Measurements from ENCODE around the gene TUBB2B. TPM values are rescaled to one million over a fixed set of nuclear protein-coding genes. Genes with fewer than 3 reads are reported as not detected.

The TUBB2B gene
- polyA plus RNA-seq (2011; rRNA removed) (9.0 and 10.8 TPM in 2 replicates), polyA plus RNA-seq (2017; fragmentation: RNase III; extraction: RNeasy Plus Mini Kit Qiagen cat#74134 plus additional on column Dnase treatment) (15.7 to 19.0 TPM (median 18.0 TPM) in 3 replicates), polyA minus RNA-seq (2011; rRNA and poly(A)+ RNA removed) (11.9 and 13.0 TPM in 2 replicates)
- 28.9 and 33.7 TPM in 2 replicates for polyA plus RNA-seq (2012; cell fraction: cytosol; rRNA removed)
- 29.8 and 39.4 TPM in 2 replicates for polyA plus RNA-seq (2012; cell fraction: nucleus; rRNA removed)

DNA sequence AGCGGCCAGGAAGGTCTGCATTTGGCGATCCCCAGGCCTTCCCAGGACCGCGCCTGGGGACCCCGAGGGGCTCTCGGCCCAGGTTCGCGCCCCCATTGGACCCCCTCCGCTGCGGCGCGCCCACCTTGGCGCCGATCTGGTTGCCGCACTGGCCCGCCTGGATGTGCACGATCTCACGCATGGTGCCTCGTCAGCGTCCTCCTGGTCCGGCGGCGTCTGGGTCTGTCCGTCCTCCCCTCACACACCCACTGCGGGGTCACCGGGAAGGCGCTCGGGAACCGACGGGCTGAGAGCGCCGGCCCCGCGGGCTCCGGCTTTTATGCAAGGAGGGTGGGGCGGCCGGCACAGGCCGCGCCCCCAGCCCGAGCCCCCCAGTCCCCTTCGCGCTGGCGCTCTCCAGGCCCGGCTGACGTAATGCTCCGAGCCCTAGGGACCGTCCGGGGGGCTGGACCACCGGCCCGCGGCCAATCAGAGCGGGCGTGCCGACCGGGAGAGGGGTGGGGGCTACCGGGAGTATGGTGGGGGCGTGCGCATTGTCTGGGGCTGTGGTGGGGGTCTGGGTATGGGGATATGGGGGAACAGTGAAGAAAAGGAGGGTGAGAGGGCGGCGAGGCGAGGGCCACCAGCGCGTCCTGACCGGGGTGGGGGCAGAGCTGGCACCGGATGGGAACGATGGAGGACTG lies at the start of gene TUBB2B:
TUBB2B (minus strand) TSS at position 291 of the 683 bp plus-strand sequence; CDS start at position 181, 110 bp downstream.
- peak within 1 kb of the TSS; percentile 63 for H3K4me3 ChIP-seq

DNA sequence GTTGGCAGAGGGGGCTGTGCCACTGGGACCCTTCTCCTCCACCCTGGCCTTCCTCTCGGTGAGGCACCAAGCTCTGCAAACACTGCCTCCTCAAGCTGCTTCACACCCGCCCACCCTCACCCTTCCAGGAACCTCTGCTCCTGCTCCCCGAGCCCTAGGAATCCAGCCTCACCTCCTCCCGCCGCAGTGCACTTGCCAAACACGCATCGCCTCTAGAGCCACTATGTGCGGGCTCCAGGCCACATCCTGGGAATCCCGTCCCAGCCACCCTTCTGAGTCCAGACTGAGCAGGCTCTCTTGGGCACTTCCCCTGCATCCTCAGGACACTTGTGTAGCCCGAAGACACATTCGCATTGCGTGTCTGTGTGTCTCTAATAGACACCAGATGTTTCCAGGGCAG lies 49.8 kb upstream of the TUBB2B start:
- peaks cover 14% of the 10 kb centered on the region for H3K4me1 ChIP-seq
- 92% methylated on average over 9 of the region's 12 CpGs for WGBS (ENCODE audit: missing lambda C conversion rate)
- POLR2A ChIA-PET = no interaction called here
- FAIRE-seq (no peak), ATAC-seq (no peak), DNase-seq (ENCODE audit: low read depth in 1 of 2, low spot score in 1 of 2) (no peak)
- TF ChIP-seq RAD21 (conservative IDR thresholded peaks at IDR 0.05 in 1 of 2, IDR thresholded peaks at IDR 0.05 in 1 of 2) = no peak
- no peak for TF ChIP-seq TFCP2L1 (CRISPR knock-in tag; IDR thresholded peaks at IDR 0.05)
- TF ChIP-seq NPAS2 (CRISPR knock-in tag; IDR thresholded peaks at IDR 0.05; ENCODE audit: borderline replicate concordance) = no peak
- TF ChIP-seq, protein P1, sequence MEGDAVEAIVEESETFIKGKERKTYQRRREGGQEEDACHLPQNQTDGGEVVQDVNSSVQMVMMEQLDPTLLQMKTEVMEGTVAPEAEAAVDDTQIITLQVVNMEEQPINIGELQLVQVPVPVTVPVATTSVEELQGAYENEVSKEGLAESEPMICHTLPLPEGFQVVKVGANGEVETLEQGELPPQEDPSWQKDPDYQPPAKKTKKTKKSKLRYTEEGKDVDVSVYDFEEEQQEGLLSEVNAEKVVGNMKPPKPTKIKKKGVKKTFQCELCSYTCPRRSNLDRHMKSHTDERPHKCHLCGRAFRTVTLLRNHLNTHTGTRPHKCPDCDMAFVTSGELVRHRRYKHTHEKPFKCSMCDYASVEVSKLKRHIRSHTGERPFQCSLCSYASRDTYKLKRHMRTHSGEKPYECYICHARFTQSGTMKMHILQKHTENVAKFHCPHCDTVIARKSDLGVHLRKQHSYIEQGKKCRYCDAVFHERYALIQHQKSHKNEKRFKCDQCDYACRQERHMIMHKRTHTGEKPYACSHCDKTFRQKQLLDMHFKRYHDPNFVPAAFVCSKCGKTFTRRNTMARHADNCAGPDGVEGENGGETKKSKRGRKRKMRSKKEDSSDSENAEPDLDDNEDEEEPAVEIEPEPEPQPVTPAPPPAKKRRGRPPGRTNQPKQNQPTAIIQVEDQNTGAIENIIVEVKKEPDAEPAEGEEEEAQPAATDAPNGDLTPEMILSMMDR (IDR thresholded peaks at IDR 0.05) = no peak
- TF ChIP-seq CEBPB (IDR thresholded peaks at IDR 0.05) = no peak
- CTCF ChIA-PET = interaction anchor here (1.1 to 17.5 kb wide), 3 partner anchors 164 to 454 kb away, joined by 3 to 186 read pairs (median 4); no protein-coding TSS in a partner anchor
- H3K27ac ChIP-seq = no peak overlapping the region
- no peaks in the 10 kb centered on the region for H3K9me3 ChIP-seq
- no peak overlapping the region for H3K4me2 ChIP-seq
- H3K4me3 ChIP-seq = no peak overlapping the region

More for the DNA sequence above, at the start of gene TUBB2B:
- CTCF ChIA-PET = interaction anchor here (0.7 to 1.1 kb wide), 3 partner anchors 10 to 19 kb away, joined by 3 to 5 read pairs (median 3); no protein-coding TSS in a partner anchor
- DNase-seq (ENCODE audit: low read depth in 1 of 2, low spot score in 1 of 2) = no peak
- POLR2A ChIA-PET = no interaction called here
- H3K27ac ChIP-seq = peak within 1 kb of the TSS; percentile 72 to 89
- no peaks in the 10 kb centered on the region for H3K9me3 ChIP-seq
- no peak for FAIRE-seq
- WGBS (ENCODE audit: missing lambda C conversion rate) = 33% methylated on average over 2 of the region's 66 CpGs
- TF ChIP-seq POLR2A (IDR thresholded peaks at IDR 0.05; ENCODE audit: low read length) (0 out of 2 replicates have a peak, but pooled peaks have one; percentile 23), HDAC2 (IDR thresholded peaks at IDR 0.05) (no peak)
- H3K4me1 ChIP-seq = peaks cover 11% of the 10 kb centered on the region; the same call in 2 of the 3 replicates
- peak within 1 kb of the TSS; percentile 96 for H3K4me2 ChIP-seq
- ATAC-seq = peak; percentile 33 to 60; a peak in 3 of 6 replicates

DNA sequence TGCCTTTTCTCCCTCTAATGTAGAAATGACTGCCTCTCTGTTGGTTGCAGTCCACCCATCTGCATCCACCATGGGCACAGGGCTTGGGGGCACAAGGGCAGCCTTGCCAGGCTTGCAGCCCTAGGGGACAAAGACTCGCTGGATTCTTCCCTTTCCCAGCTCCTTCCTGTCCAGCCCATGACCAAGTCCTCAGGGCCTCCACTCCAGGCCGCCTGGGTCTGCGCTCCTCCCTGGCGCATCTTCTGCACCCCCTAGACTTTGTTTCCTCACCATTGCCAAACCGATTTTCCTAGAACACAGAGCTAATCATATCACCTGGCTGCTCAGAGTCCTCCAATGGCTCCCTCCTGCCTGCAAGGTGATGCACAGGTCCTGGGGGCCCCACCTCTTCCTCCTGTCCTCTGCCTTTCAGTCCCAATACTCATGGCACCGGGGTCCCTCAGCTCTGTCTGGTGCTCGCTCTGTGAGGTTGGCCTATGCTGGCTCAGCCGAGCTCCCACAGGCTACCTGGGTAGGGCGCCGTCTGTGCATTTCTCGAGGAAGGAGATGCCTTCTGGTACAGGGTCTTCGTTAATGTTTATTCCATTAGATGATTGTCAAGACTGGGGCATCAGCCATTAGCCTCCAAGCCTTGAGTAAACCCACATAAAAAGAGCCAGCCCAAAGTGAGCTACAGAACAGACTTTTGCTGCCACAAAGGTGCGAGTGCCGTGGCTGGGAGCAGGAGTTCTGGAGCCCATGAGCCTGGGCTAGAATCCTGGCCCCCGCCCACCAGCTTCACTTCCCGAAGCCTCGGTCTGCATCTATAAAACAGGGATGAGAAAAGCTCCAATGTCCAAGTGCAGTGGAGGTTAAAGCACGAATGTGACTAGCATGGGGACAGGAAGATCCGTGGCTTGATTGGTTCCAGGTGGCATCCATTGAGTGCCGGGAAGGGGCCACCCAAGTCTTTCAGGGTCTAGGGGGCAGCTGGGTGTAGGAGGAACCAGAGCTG lies 49.0 kb upstream of the TUBB2B start:
- ATAC-seq = no peak
- H3K4me2 ChIP-seq = no peak overlapping the region
- no peaks in the 10 kb centered on the region for H3K9me3 ChIP-seq
- ChIA-PET POLR2A (no interaction called here), CTCF (interaction anchor here (0.9 to 17.5 kb wide), 6 partner anchors 48 to 572 kb away, joined by 3 to 186 read pairs (median 4); partner anchors contain the start of gene FAM50B)
- H3K4me1 ChIP-seq = peaks cover 6% of the 10 kb centered on the region
- DNase-seq (ENCODE audit: low read depth in 1 of 2, low spot score in 1 of 2) = no peak
- 86% methylated on average over 14 of the region's 20 CpGs for WGBS (ENCODE audit: missing lambda C conversion rate)
- no peak for FAIRE-seq
- no peak overlapping the region for H3K4me3 ChIP-seq
- H3K27ac ChIP-seq = no peak overlapping the region
- no peak for TF ChIP-seq ESRRA (IDR thresholded peaks at IDR 0.05; ENCODE audit: borderline replicate concordance, low read length)
- no peak for TF ChIP-seq MYC (IDR thresholded peaks at IDR 0.05; ENCODE audit: borderline replicate concordance, low read length)
- TF ChIP-seq, protein P2, sequence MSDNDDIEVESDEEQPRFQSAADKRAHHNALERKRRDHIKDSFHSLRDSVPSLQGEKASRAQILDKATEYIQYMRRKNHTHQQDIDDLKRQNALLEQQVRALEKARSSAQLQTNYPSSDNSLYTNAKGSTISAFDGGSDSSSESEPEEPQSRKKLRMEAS (IDR thresholded peaks at IDR 0.05) = no peak
- TF ChIP-seq, protein P3, sequence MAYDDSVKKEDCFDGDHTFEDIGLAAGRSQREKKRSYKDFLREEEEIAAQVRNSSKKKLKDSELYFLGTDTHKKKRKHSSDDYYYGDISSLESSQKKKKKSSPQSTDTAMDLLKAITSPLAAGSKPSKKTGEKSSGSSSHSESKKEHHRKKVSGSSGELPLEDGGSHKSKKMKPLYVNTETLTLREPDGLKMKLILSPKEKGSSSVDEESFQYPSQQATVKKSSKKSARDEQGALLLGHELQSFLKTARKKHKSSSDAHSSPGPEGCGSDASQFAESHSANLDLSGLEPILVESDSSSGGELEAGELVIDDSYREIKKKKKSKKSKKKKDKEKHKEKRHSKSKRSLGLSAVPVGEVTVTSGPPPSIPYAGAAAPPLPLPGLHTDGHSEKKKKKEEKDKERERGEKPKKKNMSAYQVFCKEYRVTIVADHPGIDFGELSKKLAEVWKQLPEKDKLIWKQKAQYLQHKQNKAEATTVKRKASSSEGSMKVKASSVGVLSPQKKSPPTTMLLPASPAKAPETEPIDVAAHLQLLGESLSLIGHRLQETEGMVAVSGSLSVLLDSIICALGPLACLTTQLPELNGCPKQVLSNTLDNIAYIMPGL (CRISPR knock-in tag; IDR thresholded peaks at IDR 0.05; ENCODE audit: borderline replicate concordance) = no peak
- TF ChIP-seq PHF8 (IDR thresholded peaks at IDR 0.05; ENCODE audit: borderline replicate concordance, low read depth) = no peak
- no peak for TF ChIP-seq HDAC2 (IDR thresholded peaks at IDR 0.05)
- no peak for TF ChIP-seq HOXB13 (CRISPR knock-in tag; IDR thresholded peaks at IDR 0.05; ENCODE audit: low read depth)
- no peak for TF ChIP-seq GATA3 (IDR thresholded peaks at IDR 0.05; ENCODE audit: borderline replicate concordance)
- no peak for TF ChIP-seq CHD4 (IDR thresholded peaks at IDR 0.05; ENCODE audit: borderline replicate concordance)
- no peak for TF ChIP-seq KDM5A (IDR thresholded peaks at IDR 0.05)
- no peak for TF ChIP-seq SREBF2 (IDR thresholded peaks at IDR 0.05)
- TF ChIP-seq, protein P4, sequence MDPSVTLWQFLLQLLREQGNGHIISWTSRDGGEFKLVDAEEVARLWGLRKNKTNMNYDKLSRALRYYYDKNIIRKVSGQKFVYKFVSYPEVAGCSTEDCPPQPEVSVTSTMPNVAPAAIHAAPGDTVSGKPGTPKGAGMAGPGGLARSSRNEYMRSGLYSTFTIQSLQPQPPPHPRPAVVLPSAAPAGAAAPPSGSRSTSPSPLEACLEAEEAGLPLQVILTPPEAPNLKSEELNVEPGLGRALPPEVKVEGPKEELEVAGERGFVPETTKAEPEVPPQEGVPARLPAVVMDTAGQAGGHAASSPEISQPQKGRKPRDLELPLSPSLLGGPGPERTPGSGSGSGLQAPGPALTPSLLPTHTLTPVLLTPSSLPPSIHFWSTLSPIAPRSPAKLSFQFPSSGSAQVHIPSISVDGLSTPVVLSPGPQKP (IDR thresholded peaks at IDR 0.05; ENCODE audit: low read depth, low read length) = no peak
- no peak for TF ChIP-seq JUNB (IDR thresholded peaks at IDR 0.05)
- no peak for TF ChIP-seq HEYL (CRISPR knock-in tag; IDR thresholded peaks at IDR 0.05)
- no peak for TF ChIP-seq RCOR1 (IDR thresholded peaks at IDR 0.05; ENCODE audit: low read depth, low read length)
- TF ChIP-seq TP53 (CRISPR knock-in tag; IDR thresholded peaks at IDR 0.05) = no peak
- TF ChIP-seq POLR2A (IDR thresholded peaks at IDR 0.05; ENCODE audit: low read length) = no peak
- no peak for TF ChIP-seq POLR2AphosphoS2 (conservative IDR thresholded peaks at IDR 0.05; ENCODE audit: low read length)
- TF ChIP-seq, protein P5, sequence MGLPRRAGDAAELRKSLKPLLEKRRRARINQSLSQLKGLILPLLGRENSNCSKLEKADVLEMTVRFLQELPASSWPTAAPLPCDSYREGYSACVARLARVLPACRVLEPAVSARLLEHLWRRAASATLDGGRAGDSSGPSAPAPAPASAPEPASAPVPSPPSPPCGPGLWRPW (IDR thresholded peaks at IDR 0.05) = no peak

Measured in A549 (cell line).